Sigmoid colon (tissue), 4 donors: ENCODE results near the gene PCDHB6.

Source experiments
- CTCF ChIP-seq, 4 experiments: fragments of 450-650 bp in 3 of 4; fragments of 200-600 bp in 1 of 4; IDR thresholded peaks; one replicate each; pipeline ENCODE4 v1.5.1; 2016 to 2019; ENCODE audit warnings: antibody characterized with exemption in 4 of 4, mild to moderate bottlenecking in 3 of 4, moderate library complexity in 2 of 4
- EP300 ChIP-seq, 4 donors: sonication (generic); formaldehyde crosslinking; IDR thresholded peaks; one replicate each; pipeline ENCODE4 v1.6.1; 2017; ENCODE audit warnings: antibody characterized with exemption in 4 of 4
- POLR2A ChIP-seq, 2 donors: fragments of 450-650 bp; IDR thresholded peaks; one replicate each; pipeline ENCODE4 v1.6.1; 2016; ENCODE audit warnings: antibody characterized with exemption in 2 of 2, mild to moderate bottlenecking in 2 of 2, moderate library complexity in 2 of 2

GRCh38 chr5:141155540-141156374 is 5.9 kb downstream of the PCDHB6 start:
- TF ChIP-seq CTCF (IDR thresholded peaks at IDR 0.05) (no peak), POLR2A (IDR thresholded peaks at IDR 0.05) (no peak), EP300 (IDR thresholded peaks at IDR 0.05) (no peak)
